Stimulated activated naive CD8-positive, alpha-beta T cell treated with anti-CD3 and anti-CD28 coated beads, Interleukin-15, Interleukin-2, amounts not matched to agents 100 ng/mL and 50 ng/mL, for 24 hours (primary cell): Measurements from ENCODE around the gene SLC22A23.

Source experiments
- H3K27ac Mint-ChIP-seq: one replicate; pipeline ENCODE4 v1.8.0; 2021; ENCODE audit warnings: mild to moderate bottlenecking, mixed read lengths
- H3K27me3 Mint-ChIP-seq: one replicate; pipeline ENCODE4 v1.8.0; 2021; ENCODE audit warnings: mixed read lengths
- H3K36me3 Mint-ChIP-seq: one replicate; pipeline ENCODE4 v1.8.0; 2021; ENCODE audit warnings: low read depth, mixed read lengths
- H3K4me1 Mint-ChIP-seq: one replicate; pipeline ENCODE4 v1.8.0; 2021; ENCODE audit warnings: low read depth, mixed read lengths
- H3K4me3 Mint-ChIP-seq: one replicate; pipeline ENCODE4 v1.8.0; 2021; ENCODE audit warnings: mild to moderate bottlenecking, mixed read lengths
- H3K9me3 Mint-ChIP-seq: one replicate; pipeline ENCODE4 v1.8.0; 2021; ENCODE audit warnings: mixed read lengths

The SLC22A23 gene

DNA sequence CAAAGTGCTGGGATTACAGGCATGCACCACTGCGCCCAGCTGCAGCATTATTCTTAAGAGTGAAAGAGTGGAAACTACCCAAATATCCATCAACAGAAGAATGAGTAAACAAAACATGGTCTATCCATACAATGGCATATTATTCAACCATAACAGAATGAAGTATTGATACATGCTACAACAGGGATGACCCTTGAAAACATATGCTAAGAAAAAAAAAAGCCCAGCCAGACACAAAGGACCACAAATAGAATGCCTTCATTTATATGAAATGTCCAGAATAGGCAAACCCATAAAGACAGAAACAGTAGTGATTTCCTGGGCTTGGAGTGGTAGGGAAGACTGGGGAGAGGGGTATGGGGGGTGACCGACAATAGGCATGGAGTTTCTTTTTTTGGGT lies 236.5 kb downstream of the SLC22A23 start:
- Mint-ChIP-seq H3K27ac (no peak overlapping the region), H3K4me1 (peaks cover 4% of the 10 kb centered on the region), H3K9me3 (no peaks in the 10 kb centered on the region), H3K27me3 (peaks cover 60% of the 10 kb centered on the region), H3K4me3 (no peak overlapping the region), H3K36me3 (no peaks in the 10 kb centered on the region)
